Skeletal muscle satellite cell (primary cell): ENCODE measurements around the gene ASPSCR1.
A peak's percentile ranks its signal among the peaks of the same experiment; 100 is the strongest.

Source experiments
- H3K27me3 ChIP-seq: 2 replicates; pipeline ENCODE4 v1.7.0; 2013; ENCODE audit warnings: low read length; ENCODE audit not compliant: control insufficient read depth, insufficient read depth
- H3K36me3 ChIP-seq: 2 replicates; pipeline ENCODE4 v1.7.0; 2013; ENCODE audit warnings: mild to moderate bottlenecking, control low read depth, low read length; ENCODE audit not compliant: insufficient read depth
- H3K4me1 ChIP-seq: 2 replicates; pipeline ENCODE4 v1.7.0; 2013; ENCODE audit warnings: low read length; ENCODE audit not compliant: control insufficient read depth, insufficient read depth
- H3K4me2 ChIP-seq: 2 replicates; pipeline ENCODE4 v1.7.0; 2013; ENCODE audit warnings: mild to moderate bottlenecking, low read length
- H3K4me3 ChIP-seq: 2 replicates; pipeline ENCODE4 v1.7.0; 2013; ENCODE audit warnings: low read length
- H3K9ac ChIP-seq: 2 replicates; pipeline ENCODE4 v1.7.0; 2013; ENCODE audit warnings: mild to moderate bottlenecking, low read depth, low read length, moderate library complexity
- H3K9me3 ChIP-seq: replicated peaks from 2 replicates; pipeline ENCODE4 v1.7.0; 2013; ENCODE audit warnings: mild to moderate bottlenecking, control low read depth, low read length

Gene ASPSCR1

GRCh38 chr17:82050152-82050760, 72.8 kb downstream of the ASPSCR1 start:
- Histone ChIP-seq H3K9me3 (no peaks in the 10 kb centered on the region), H3K4me1 (peaks cover 19% of the 10 kb centered on the region), H3K4me3 (peak overlapping the region; percentile 77), H3K36me3 (peaks cover 51% of the 10 kb centered on the region), H3K4me2 (peak overlapping the region; percentile 89), H3K9ac (peak overlapping the region; percentile 84), H3K27me3 (no peaks in the 10 kb centered on the region)

GRCh38 chr17:82050761-82051641, 73.6 kb downstream of the ASPSCR1 start:
- peak overlapping the region; percentile 84 for H3K9ac ChIP-seq
- H3K4me1 ChIP-seq, result peaks cover 19% of the 10 kb centered on the region
- no peaks in the 10 kb centered on the region for H3K9me3 ChIP-seq
- H3K4me3 ChIP-seq, result peak overlapping the region; percentile 77
- H3K27me3 ChIP-seq, result no peaks in the 10 kb centered on the region
- H3K36me3 ChIP-seq, result peaks cover 56% of the 10 kb centered on the region
- peak overlapping the region; percentile 89 for H3K4me2 ChIP-seq

- Histone ChIP-seq H3K9me3 (no peaks in the 10 kb centered on the region), H3K9ac (peak within 1 kb of the TSS; percentile 84), H3K4me2 (peak within 1 kb of the TSS; percentile 89), H3K4me1 (peaks cover 19% of the 10 kb centered on the region), H3K36me3 (peaks cover 62% of the 10 kb centered on the region), H3K27me3 (no peaks in the 10 kb centered on the region), H3K4me3 (peak within 1 kb of the TSS; percentile 77)
Measured at GRCh38 chr17:82051776-82052637, 74.6 kb downstream of the ASPSCR1 start, which contains the start of the genes GPS1 and RFNG. TSS of gene GPS1 (plus strand) at chr17:82051898. CDS start at chr17:82051932, 34 bp downstream. TSS of gene RFNG (minus strand) at chr17:82051811. CDS start at chr17:82051766, 45 bp downstream.

GRCh38 chr17:82052638-82053059, 75.2 kb downstream of the ASPSCR1 start:
- Histone ChIP-seq H3K36me3 (peaks cover 63% of the 10 kb centered on the region), H3K4me1 (peaks cover 19% of the 10 kb centered on the region), H3K9ac (peak overlapping the region; percentile 84), H3K4me3 (peak overlapping the region; percentile 77), H3K4me2 (peak overlapping the region; percentile 89), H3K9me3 (no peaks in the 10 kb centered on the region), H3K27me3 (no peaks in the 10 kb centered on the region)

GRCh38 chr17:82053130-82053529, 75.7 kb downstream of the ASPSCR1 start:
- H3K9me3 ChIP-seq, result no peaks in the 10 kb centered on the region
- H3K4me3 ChIP-seq, result peak overlapping the region; percentile 77
- H3K36me3 ChIP-seq, result peaks cover 63% of the 10 kb centered on the region
- H3K9ac ChIP-seq, result peak overlapping the region; percentile 84
- peak overlapping the region; percentile 89 for H3K4me2 ChIP-seq
- H3K4me1 ChIP-seq, result peaks cover 19% of the 10 kb centered on the region
- no peaks in the 10 kb centered on the region for H3K27me3 ChIP-seq

- H3K4me3 ChIP-seq, result no peak overlapping the region
- no peak overlapping the region for H3K4me2 ChIP-seq
- peaks cover 62% of the 10 kb centered on the region for H3K36me3 ChIP-seq
- no peaks in the 10 kb centered on the region for H3K27me3 ChIP-seq
- H3K9me3 ChIP-seq, result no peaks in the 10 kb centered on the region
- H3K4me1 ChIP-seq, result peaks cover 19% of the 10 kb centered on the region
- no peak overlapping the region for H3K9ac ChIP-seq
Measured at GRCh38 chr17:82053556-82054263, 76.3 kb downstream of the ASPSCR1 start.

GRCh38 chr17:82054351-82055022, 77.1 kb downstream of the ASPSCR1 start:
- Histone ChIP-seq H3K27me3 (no peaks in the 10 kb centered on the region), H3K4me2 (no peak overlapping the region), H3K9me3 (no peaks in the 10 kb centered on the region), H3K4me1 (peaks cover 19% of the 10 kb centered on the region), H3K36me3 (peaks cover 64% of the 10 kb centered on the region), H3K9ac (no peak overlapping the region), H3K4me3 (no peak overlapping the region)

- no peak overlapping the region for H3K4me2 ChIP-seq
- H3K36me3 ChIP-seq, result peaks cover 64% of the 10 kb centered on the region
- H3K9ac ChIP-seq, result no peak overlapping the region
- no peaks in the 10 kb centered on the region for H3K9me3 ChIP-seq
- H3K27me3 ChIP-seq, result no peaks in the 10 kb centered on the region
- no peak overlapping the region for H3K4me3 ChIP-seq
- H3K4me1 ChIP-seq, result peaks cover 17% of the 10 kb centered on the region
Measured at GRCh38 chr17:82055023-82055964, 77.9 kb downstream of the ASPSCR1 start.

- H3K36me3 ChIP-seq, result peaks cover 70% of the 10 kb centered on the region
- no peak overlapping the region for H3K9ac ChIP-seq
- no peak overlapping the region for H3K4me3 ChIP-seq
Measured at GRCh38 chr17:82055965-82056728, 78.7 kb downstream of the ASPSCR1 start.

More at GRCh38 chr17:82055965-82056728, 78.7 kb downstream of the ASPSCR1 start:
- H3K9me3 ChIP-seq, result no peaks in the 10 kb centered on the region
- peaks cover 12% of the 10 kb centered on the region for H3K4me1 ChIP-seq
- H3K4me2 ChIP-seq, result no peak overlapping the region
- H3K27me3 ChIP-seq, result no peaks in the 10 kb centered on the region
